Panc1 (cell line): ENCODE measurements around the gene DUS1L.

Source experiments
- CTCF ChIP-seq: fragments of 450-650 bp; IDR thresholded peaks from 2 replicates; pipeline ENCODE4 v1.5.1; 2017; ENCODE audit warnings: mild to moderate bottlenecking
- POLR2AphosphoS5 ChIP-seq: IDR thresholded peaks from 2 replicates; pipeline ENCODE4 v1.6.1; 2012; ENCODE audit warnings: mild to moderate bottlenecking, low read depth, low read length, moderate library complexity
- SIN3A ChIP-seq: IDR thresholded peaks from 2 replicates; pipeline ENCODE4 v1.6.1; 2012; ENCODE audit warnings: low read depth, mild to moderate bottlenecking, low read length, moderate library complexity, borderline replicate concordance; ENCODE audit not compliant: insufficient read depth
- TCF7L2 ChIP-seq: IDR thresholded peaks from 2 replicates; pipeline ENCODE4 v1.6.1; 2011; ENCODE audit warnings: mild to moderate bottlenecking, low read depth, low read length, inconsistent platforms
- TF ChIP-seq, protein P1 (sequence below), 2 experiments: IDR thresholded peaks; 2 replicates each; pipeline ENCODE4 v1.6.1; 2011 to 2012; ENCODE audit warnings: low read depth in 2 of 2, control low read depth in 1 of 2, low read length in 1 of 2, mild to moderate bottlenecking in 1 of 2, moderate library complexity in 1 of 2; ENCODE audit not compliant: insufficient read depth in 1 of 2

GRCh38 chr17:82058230-82058854 lies 7.3 kb downstream of the DUS1L start:
- TF ChIP-seq POLR2AphosphoS5 = no peak; the same call in 1 of the 2 replicates
- TF ChIP-seq CTCF = no peak; the same call in 1 of the 2 replicates
- TF ChIP-seq TCF7L2 = no peak
- TF ChIP-seq SIN3A = no peak
- TF ChIP-seq, protein P1, sequence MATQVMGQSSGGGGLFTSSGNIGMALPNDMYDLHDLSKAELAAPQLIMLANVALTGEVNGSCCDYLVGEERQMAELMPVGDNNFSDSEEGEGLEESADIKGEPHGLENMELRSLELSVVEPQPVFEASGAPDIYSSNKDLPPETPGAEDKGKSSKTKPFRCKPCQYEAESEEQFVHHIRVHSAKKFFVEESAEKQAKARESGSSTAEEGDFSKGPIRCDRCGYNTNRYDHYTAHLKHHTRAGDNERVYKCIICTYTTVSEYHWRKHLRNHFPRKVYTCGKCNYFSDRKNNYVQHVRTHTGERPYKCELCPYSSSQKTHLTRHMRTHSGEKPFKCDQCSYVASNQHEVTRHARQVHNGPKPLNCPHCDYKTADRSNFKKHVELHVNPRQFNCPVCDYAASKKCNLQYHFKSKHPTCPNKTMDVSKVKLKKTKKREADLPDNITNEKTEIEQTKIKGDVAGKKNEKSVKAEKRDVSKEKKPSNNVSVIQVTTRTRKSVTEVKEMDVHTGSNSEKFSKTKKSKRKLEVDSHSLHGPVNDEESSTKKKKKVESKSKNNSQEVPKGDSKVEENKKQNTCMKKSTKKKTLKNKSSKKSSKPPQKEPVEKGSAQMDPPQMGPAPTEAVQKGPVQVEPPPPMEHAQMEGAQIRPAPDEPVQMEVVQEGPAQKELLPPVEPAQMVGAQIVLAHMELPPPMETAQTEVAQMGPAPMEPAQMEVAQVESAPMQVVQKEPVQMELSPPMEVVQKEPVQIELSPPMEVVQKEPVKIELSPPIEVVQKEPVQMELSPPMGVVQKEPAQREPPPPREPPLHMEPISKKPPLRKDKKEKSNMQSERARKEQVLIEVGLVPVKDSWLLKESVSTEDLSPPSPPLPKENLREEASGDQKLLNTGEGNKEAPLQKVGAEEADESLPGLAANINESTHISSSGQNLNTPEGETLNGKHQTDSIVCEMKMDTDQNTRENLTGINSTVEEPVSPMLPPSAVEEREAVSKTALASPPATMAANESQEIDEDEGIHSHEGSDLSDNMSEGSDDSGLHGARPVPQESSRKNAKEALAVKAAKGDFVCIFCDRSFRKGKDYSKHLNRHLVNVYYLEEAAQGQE (IDR thresholded peaks at IDR 0.05; ENCODE audit: insufficient read depth in 1 of 2, low read depth in 2 of 2, low read length in 1 of 2) = no peak
